MCF 10A (cell line): Measurements from ENCODE around the gene KRTAP1-3. TPM values are rescaled to one million over a fixed set of nuclear protein-coding genes. Genes with fewer than 3 reads are reported as not detected.

Experiments used
- BruUV-seq: library from RNA; stranded (reverse); fragments of 400-500 nt; replicated peaks from 2 replicates; lab custom pipeline; 2021; lab: Mats Ljungman, UMichigan
- CTCF ChIA-PET: fragments of 300-600 bp; sonication (Branson Sonifier 250); formaldehyde crosslinking; extraction: SDS; loops from one replicate; lab custom pipeline; 2021; ENCODE audit warnings: antibody characterized with exemption, inconsistent platforms; lab: Yijun Ruan, JAX
- POLR2A ChIA-PET: fragments of 300-600, 350-650 bp; sonication (Branson Sonifier 250); formaldehyde crosslinking; extraction: SDS; loops from one replicate; lab custom pipeline; 2020; ENCODE audit warnings: antibody characterized with exemption, inconsistent platforms; lab: Yijun Ruan, JAX
- DNase-seq: peaks from one replicate; pipeline ENCODE4 v3.0.0-alpha.2; 2018; ENCODE audit not compliant: unreplicated experiment
- H3K27ac Mint-ChIP-seq: one replicate; pipeline ENCODE4 v1.8.0; 2022; ENCODE audit warnings: mild to moderate bottlenecking, low read depth, mixed read lengths; ENCODE audit not compliant: unreplicated experiment
- H3K27me3 Mint-ChIP-seq: one replicate; pipeline ENCODE4 v1.8.0; 2022; ENCODE audit warnings: mixed read lengths; ENCODE audit not compliant: insufficient read depth, unreplicated experiment
- H3K36me3 Mint-ChIP-seq: one replicate; pipeline ENCODE4 v1.8.0; 2022; ENCODE audit warnings: mild to moderate bottlenecking, moderate library complexity, mixed read lengths; ENCODE audit not compliant: insufficient read depth, unreplicated experiment
- H3K4me1 Mint-ChIP-seq: one replicate; pipeline ENCODE4 v1.8.0; 2022; ENCODE audit warnings: mixed read lengths; ENCODE audit not compliant: insufficient read depth, unreplicated experiment
- H3K4me3 Mint-ChIP-seq: one replicate; pipeline ENCODE4 v1.8.0; 2022; ENCODE audit warnings: mild to moderate bottlenecking, moderate library complexity, mixed read lengths; ENCODE audit not compliant: unreplicated experiment
- H3K9me3 Mint-ChIP-seq: one replicate; pipeline ENCODE4 v1.8.0; 2022; ENCODE audit warnings: mixed read lengths; ENCODE audit not compliant: unreplicated experiment
- intact Hi-C: fragments of 100-400 bp; cut with micrococcal nuclease; formaldehyde crosslinking; loops from 2 replicates; pipeline ENCODE4 v1.14.1; 2022
- total RNA-seq: library from RNA; stranded (reverse); gene quantifications from 2 replicates; pipeline ENCODE4 v1.2.3, GENCODE V29; 2022
- TF ChIP-seq, protein P1 (sequence below): fragments of 200-600 bp; IDR thresholded peaks from one replicate; pipeline ENCODE4 v1.8.0; 2022; ENCODE audit warnings: antibody characterized with exemption, mild to moderate bottlenecking; ENCODE audit not compliant: unreplicated experiment

Gene KRTAP1-3
- total RNA-seq, 1 experiment from 2014 or later = not detected

- no peak for DNase-seq
- peaks cover 3% of the 10 kb centered on the region for H3K4me1 Mint-ChIP-seq
- intact Hi-C loops = no loop called here
- no peak overlapping the region for H3K27ac Mint-ChIP-seq
- H3K27me3 Mint-ChIP-seq = no peaks in the 10 kb centered on the region
- BruUV-seq = no TSS peak
- TF ChIP-seq, protein P1, sequence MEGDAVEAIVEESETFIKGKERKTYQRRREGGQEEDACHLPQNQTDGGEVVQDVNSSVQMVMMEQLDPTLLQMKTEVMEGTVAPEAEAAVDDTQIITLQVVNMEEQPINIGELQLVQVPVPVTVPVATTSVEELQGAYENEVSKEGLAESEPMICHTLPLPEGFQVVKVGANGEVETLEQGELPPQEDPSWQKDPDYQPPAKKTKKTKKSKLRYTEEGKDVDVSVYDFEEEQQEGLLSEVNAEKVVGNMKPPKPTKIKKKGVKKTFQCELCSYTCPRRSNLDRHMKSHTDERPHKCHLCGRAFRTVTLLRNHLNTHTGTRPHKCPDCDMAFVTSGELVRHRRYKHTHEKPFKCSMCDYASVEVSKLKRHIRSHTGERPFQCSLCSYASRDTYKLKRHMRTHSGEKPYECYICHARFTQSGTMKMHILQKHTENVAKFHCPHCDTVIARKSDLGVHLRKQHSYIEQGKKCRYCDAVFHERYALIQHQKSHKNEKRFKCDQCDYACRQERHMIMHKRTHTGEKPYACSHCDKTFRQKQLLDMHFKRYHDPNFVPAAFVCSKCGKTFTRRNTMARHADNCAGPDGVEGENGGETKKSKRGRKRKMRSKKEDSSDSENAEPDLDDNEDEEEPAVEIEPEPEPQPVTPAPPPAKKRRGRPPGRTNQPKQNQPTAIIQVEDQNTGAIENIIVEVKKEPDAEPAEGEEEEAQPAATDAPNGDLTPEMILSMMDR = no peak
- POLR2A ChIA-PET = no interaction called here
- CTCF ChIA-PET = no interaction called here
- no peak overlapping the region for H3K4me3 Mint-ChIP-seq
- H3K36me3 Mint-ChIP-seq = no peaks in the 10 kb centered on the region
- H3K9me3 Mint-ChIP-seq = no peaks in the 10 kb centered on the region
Measured at GRCh38 chr17:40997361-40997760, 37.3 kb downstream of the KRTAP1-3 start.

GRCh38 chr17:40996829-40997228 lies 37.8 kb downstream of the KRTAP1-3 start:
- Mint-ChIP-seq H3K27ac (no peak overlapping the region), H3K27me3 (no peaks in the 10 kb centered on the region), H3K4me1 (no peaks in the 10 kb centered on the region), H3K4me3 (no peak overlapping the region), H3K36me3 (no peaks in the 10 kb centered on the region), H3K9me3 (no peaks in the 10 kb centered on the region)
- intact Hi-C loops = no loop called here
- TF ChIP-seq, protein P1 = no peak
- DNase-seq = no peak
- ChIA-PET CTCF (no interaction called here), POLR2A (no interaction called here)
- no TSS peak for BruUV-seq

DNA sequence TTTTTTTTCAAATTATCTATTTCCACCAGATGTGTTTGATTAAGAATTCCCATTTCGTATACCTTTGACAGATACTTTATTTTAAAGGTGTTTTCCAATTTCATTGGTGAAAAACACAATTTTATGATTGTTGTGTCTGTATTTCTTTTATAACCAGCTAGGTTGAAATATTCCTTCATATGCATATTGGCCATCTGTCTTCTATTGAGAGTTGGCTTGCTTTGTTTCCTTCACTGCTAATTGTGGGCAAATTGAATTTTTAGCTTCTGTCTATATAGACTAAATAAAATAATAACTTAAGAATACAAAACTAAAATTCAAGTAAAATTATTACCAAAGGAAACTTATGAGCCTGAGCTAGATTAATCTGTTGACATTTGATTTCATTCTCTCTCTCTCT lies 39.6 kb downstream of the KRTAP1-3 start:
- TF ChIP-seq, protein P1 = no peak
- H3K9me3 Mint-ChIP-seq = no peaks in the 10 kb centered on the region
- no TSS peak for BruUV-seq
- H3K36me3 Mint-ChIP-seq = no peaks in the 10 kb centered on the region
- no peak for DNase-seq
- intact Hi-C loops = no loop called here
- POLR2A ChIA-PET = interaction anchor here (0.5 kb wide), 1 partner anchor 1031 kb away, joined by 3 read pairs; no protein-coding TSS in a partner anchor
- H3K4me1 Mint-ChIP-seq = no peaks in the 10 kb centered on the region
- CTCF ChIA-PET = interaction anchor here (0.6 to 1.3 kb wide), 4 partner anchors 159 to 1178 kb away, joined by 3 to 4 read pairs (median 3); no protein-coding TSS in a partner anchor
- H3K27ac Mint-ChIP-seq = no peak overlapping the region
- no peaks in the 10 kb centered on the region for H3K27me3 Mint-ChIP-seq
- no peak overlapping the region for H3K4me3 Mint-ChIP-seq

DNA sequence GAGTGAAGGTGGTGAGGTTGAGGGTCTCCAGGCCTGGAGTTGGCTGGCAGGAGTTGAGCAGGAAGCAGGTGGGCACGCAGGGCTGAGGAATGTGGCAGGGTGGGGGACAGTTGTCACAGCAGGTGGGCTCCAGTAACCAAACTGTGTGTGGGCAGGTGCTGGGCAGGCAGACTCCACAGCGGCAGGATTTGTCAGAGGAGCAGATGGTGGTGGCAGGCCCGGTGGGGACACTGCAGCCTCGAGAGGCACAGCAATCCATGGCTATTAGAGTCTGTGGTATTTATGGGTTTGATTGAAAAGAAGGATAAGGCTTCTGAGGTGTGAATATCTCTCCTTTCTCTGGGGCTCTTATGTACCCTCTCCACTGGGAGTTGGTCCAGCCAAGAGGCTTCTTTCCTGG lies 40.8 kb downstream of the KRTAP1-3 start, which contains the start of gene KRTAP3-3:
Gene KRTAP3-3, minus strand, starts transcription at position 326 of the 400 bp plus-strand sequence. Its CDS starts 67 bp downstream, at position 259.
- no peaks in the 10 kb centered on the region for H3K27me3 Mint-ChIP-seq
- CTCF ChIA-PET = no interaction called here
- H3K9me3 Mint-ChIP-seq = no peaks in the 10 kb centered on the region
- TF ChIP-seq, protein P1 = no peak
- H3K36me3 Mint-ChIP-seq = no peaks in the 10 kb centered on the region
- no peak within 1 kb of the TSS for H3K4me3 Mint-ChIP-seq
- H3K4me1 Mint-ChIP-seq = no peaks in the 10 kb centered on the region
- no peak within 1 kb of the TSS for H3K27ac Mint-ChIP-seq
- DNase-seq = no peak
- BruUV-seq = no TSS peak
- intact Hi-C loops = no loop called here
- POLR2A ChIA-PET = no interaction called here
